ENCODE data around the gene NLRC5.

- TF ChIP-seq CTCF (IDR thresholded peaks at IDR 0.05; ENCODE audit: low read depth, low read length, poor library complexity, severe bottlenecking): no peak
- TF ChIP-seq EZH2phosphoT487 (IDR thresholded peaks at IDR 0.05; ENCODE audit: borderline replicate concordance, low read length): no peak
Measured at GRCh38 chr16:57118461-57119084, 129.2 kb downstream of the NLRC5 start.

All from DOHH2 (cell line).